GM11168 (cell line): ENCODE measurements around the gene AKR7A2.

Experiments used
- in situ Hi-C: fragments of 300-500 bp; cut with MboI; formaldehyde crosslinking; loops from one replicate; pipeline ENCODE4 v1.12.0; 2022; ENCODE audit warnings: low sequenced_read_pairs; ENCODE audit not compliant: unreplicated experiment

The AKR7A2 gene

GRCh38 chr1:19311931-19312781, at the start of gene AKR7A2, which contains the start of gene SLC66A1:
Gene AKR7A2 (minus strand): TSS chr1:19312144. CDS start chr1:19312124, 20 bp downstream.
Gene SLC66A1 (plus strand): TSS chr1:19312326. CDS start chr1:19317678, 5,352 bp downstream.
- in situ Hi-C loops = no loop called here

- in situ Hi-C loops = no loop called here
Measured at GRCh38 chr1:19360843-19361610, 49.1 kb upstream of the AKR7A2 start.

GRCh38 chr1:19360432-19360831, 48.5 kb upstream of the AKR7A2 start:
- in situ Hi-C loops = no loop called here

- in situ Hi-C loops = no loop called here
Measured at GRCh38 chr1:19360016-19360415, 48.1 kb upstream of the AKR7A2 start.

DNA sequence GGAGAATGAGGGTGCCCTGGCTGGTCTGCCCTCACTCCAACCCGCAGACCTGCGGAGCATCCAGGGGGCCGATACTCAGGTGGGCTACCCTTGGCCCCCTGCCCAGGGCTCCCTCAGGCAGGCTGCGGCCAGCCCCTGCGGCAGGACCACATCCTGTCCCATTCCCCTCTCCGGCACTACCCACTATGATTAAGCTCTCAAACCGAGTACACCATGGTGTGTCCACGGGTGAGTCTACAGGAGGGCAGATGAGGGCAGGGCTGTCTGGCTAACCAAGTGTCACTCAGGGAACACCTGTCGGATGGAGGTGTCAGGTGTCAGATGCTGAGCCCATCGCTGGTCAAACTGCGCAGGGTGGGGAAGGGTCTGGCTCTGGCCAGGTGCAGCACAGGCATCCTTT, 47.4 kb upstream of the AKR7A2 start:
- in situ Hi-C loops = no loop called here

GRCh38 chr1:19358710-19359109, 46.8 kb upstream of the AKR7A2 start:
- in situ Hi-C loops = no loop called here

DNA sequence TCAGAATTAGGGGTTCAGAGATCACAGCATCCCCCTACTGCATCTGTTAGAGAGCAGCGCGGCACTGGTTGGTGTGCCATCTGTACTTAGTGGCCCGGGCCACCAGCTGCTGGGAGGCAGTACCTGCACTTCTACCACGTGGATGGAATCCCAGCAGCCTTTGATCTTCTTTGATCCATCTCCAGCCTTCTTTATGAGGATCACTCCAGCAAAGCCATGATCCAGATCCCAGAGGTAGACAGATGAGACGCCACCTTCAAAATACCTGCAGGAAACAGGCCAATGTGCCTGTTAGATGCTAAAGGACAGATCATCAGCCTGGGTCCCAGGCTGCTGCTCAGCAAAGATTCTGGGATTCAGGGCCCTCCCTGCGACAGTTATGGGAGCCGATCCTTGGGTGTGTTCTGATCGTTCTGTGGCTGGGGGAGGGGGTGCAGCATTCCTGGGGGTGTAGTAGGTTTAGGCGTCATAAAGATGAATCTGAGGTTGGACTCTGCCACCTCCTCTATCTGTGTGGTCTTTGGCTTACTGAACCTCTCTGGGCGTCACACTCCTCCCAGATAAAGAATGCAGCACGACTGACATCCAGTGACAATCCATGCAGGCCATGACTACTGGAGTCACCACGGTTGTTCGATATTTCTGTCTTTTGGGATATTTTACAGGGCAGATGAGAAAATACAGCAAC, 45.5 kb upstream of the AKR7A2 start:
- in situ Hi-C loops = no loop called here

DNA sequence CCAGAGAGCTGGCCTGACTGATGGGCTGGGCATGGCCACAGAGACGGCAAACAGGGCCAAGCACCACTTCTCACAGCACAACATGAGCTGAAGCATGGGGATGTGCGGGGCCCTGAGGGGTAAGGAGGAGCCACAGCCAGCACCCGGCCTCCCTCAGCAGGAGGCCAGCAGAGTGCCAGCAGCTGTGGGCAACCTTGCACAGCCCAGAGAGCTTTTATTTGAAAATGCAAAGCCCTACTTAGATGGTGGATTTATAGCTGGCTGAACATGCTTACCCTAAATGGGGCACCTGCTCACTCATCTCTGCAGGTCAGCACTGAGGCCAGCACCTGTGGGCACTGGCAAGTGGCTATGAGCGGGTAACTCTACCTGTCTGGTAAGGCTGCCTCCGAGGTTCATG, 44.3 kb upstream of the AKR7A2 start:
- in situ Hi-C loops = no loop called here

GRCh38 chr1:19354531-19354981, 42.6 kb upstream of the AKR7A2 start:
- in situ Hi-C loops = no loop called here

DNA sequence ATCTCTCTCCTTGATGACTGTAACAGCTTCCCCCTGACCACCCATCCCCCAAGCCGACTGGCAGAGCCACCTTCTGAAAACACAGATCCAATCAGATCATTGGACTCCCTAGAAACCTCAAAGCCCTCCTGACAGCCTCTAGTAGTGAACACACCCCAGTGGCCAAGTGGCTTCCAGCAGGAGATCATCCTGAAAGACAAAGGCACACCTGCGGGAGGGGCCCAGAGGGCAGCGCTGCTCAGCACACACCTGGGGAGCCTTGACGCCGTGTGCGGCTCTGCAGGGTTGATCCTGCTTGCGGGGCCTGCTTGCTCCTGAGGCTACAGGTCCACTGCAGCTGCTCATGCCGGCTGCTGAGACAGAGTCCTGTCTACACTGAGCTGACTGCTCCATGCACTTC, 41.7 kb upstream of the AKR7A2 start:
- in situ Hi-C loops = no loop called here

GRCh38 chr1:19352839-19353238, 40.9 kb upstream of the AKR7A2 start:
- in situ Hi-C loops = no loop called here

DNA sequence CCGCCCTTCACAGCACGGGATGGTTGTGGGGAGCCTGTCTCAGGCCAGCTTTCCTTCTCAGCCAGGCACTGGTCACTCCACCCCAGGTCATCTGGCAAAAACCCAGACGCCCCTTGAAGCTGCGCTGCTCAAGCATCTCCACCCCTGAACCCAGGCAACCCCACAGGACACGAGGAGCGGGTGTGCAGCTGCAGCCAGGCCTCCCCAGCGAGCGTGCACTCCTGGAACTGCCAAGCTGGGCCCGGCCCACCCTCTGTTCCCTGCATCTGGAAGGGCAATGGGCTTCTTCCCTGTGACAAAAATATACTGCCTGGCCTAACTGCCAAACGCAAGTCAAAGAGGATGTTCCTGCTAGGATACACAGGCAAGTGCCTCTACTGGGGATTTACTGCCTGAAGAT, 39.9 kb upstream of the AKR7A2 start:
- in situ Hi-C loops = no loop called here

- in situ Hi-C loops = no loop called here
Measured at GRCh38 chr1:19350566-19350965, 38.6 kb upstream of the AKR7A2 start.

GRCh38 chr1:19349999-19350398, 38.1 kb upstream of the AKR7A2 start:
- in situ Hi-C loops = no loop called here

- in situ Hi-C loops = no loop called here
Measured at GRCh38 chr1:19348441-19349198, 36.7 kb upstream of the AKR7A2 start.

DNA sequence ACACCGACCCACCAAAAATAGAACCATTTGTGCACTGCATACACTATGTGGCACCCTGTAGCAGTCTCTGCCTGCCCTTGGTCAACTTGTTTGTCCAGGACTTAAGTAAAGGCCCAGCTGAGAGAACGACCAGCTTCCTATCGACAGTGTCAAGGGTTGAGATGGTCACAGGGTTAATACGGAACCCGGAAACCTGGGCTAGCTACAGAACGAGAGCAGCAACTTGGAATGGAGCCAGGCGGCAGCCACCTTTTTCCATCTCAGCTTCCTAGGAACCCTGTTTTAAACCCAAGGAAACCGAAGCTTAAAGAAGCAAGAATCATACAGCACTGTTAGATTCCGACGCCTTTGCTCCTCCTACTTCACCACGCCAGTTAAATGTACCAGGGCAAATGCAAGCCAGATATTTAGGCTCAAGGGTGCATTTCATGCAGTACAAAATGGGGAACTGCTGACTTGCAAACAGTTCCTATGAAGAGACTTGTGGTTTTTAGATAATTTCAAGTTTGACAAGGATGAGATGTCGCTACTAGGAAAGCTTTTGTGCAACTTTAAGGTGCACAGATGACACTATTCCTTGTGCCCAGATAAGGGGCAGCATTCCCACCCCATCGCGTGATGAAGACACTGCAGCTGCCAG, 35.7 kb upstream of the AKR7A2 start:
- in situ Hi-C loops = no loop called here

- in situ Hi-C loops = no loop called here
Measured at GRCh38 chr1:19346026-19346425, 34.1 kb upstream of the AKR7A2 start.

DNA sequence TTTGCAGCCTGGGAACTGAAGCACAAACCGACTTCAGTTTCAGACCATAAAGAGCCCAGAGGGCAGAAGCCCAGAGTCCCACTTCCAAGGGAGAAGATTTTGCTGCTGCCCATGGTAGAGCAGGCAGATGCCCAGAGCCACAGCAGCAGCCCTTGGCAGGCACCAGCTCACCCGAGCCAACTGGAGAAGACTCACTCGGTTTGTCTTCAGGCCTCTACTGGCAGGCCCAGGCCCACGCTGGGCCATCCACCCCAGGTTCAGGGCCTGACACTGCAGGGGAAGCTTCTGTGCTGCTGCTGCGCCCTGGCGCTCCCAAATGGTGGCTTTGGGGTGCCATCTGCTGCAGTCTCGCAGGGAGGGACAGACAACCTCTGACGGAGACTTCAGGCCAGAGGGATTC, 33.4 kb upstream of the AKR7A2 start:
- in situ Hi-C loops = no loop called here

DNA sequence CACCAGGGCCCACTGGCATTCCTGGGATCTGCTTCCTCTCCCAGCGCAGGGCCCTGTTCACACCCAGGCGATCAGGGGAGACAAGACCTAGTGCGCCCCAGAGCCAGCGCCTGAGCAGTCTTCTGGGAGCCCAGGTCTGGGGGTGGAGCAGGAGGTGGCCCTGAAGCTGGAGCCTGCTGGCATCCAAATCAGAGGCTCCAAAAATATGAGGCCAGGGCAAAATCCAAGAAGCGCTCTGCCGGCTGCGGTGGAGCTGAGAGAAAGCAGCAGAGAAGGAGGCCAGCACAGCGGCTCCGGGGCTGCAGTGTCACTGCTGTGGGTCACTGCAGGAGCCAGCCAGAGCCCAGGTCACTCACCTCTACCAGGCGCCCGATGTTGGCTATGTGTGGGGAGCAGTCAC, 32.9 kb upstream of the AKR7A2 start:
- in situ Hi-C loops = no loop called here
